DMS79 (cell line): Measurements from ENCODE around the gene THRB.
A peak's percentile ranks its signal among the peaks of the same experiment; 100 is the strongest.

ENCODE experiments used
- DNase-seq: peaks from one replicate; lab custom pipeline; 2025; lab: John Stamatoyannopoulos, UW

Gene THRB

GRCh38 chr3:24142127-24142526 is 352.5 kb downstream of the THRB start:
- no peak for DNase-seq

GRCh38 chr3:24141548-24141947 is 353.1 kb downstream of the THRB start:
- no peak for DNase-seq

- DNase-seq: no peak
Measured at GRCh38 chr3:24139463-24140412, 354.9 kb downstream of the THRB start.

- DNase-seq: no peak
Measured at GRCh38 chr3:24138876-24139256, 355.8 kb downstream of the THRB start.

- peak; percentile 59 for DNase-seq
Measured at GRCh38 chr3:24137958-24138875, 356.4 kb downstream of the THRB start.

GRCh38 chr3:24137334-24137733 is 357.3 kb downstream of the THRB start:
- no peak for DNase-seq

- no peak for DNase-seq
Measured at GRCh38 chr3:24136624-24137310, 357.9 kb downstream of the THRB start.

GRCh38 chr3:24135280-24135679 is 359.4 kb downstream of the THRB start:
- no peak for DNase-seq

- DNase-seq: no peak
Measured at GRCh38 chr3:24133942-24134341, 360.7 kb downstream of the THRB start.

GRCh38 chr3:24133436-24133835 is 361.2 kb downstream of the THRB start:
- no peak for DNase-seq

- DNase-seq: no peak
Measured at GRCh38 chr3:24129549-24129948, 365.1 kb downstream of the THRB start.

GRCh38 chr3:24128199-24129005 is 366.2 kb downstream of the THRB start:
- peak; percentile 14 for DNase-seq

- DNase-seq: no peak
Measured at GRCh38 chr3:24123596-24123995, 371.1 kb downstream of the THRB start.

GRCh38 chr3:24120434-24120833 is 374.2 kb downstream of the THRB start:
- DNase-seq: peak; percentile 22

- no peak for DNase-seq
Measured at GRCh38 chr3:24119321-24119751, 375.3 kb downstream of the THRB start.

GRCh38 chr3:24117508-24117907 is 377.1 kb downstream of the THRB start:
- DNase-seq: no peak

- DNase-seq: no peak
Measured at GRCh38 chr3:24111711-24112110, 382.9 kb downstream of the THRB start.

GRCh38 chr3:24110051-24110450 is 384.6 kb downstream of the THRB start:
- no peak for DNase-seq

- no peak for DNase-seq
Measured at GRCh38 chr3:24101676-24102168, 392.9 kb downstream of the THRB start.

GRCh38 chr3:24100696-24101402 is 393.8 kb downstream of the THRB start:
- DNase-seq: no peak
